ENCODE data around the gene CHST11.
A peak's percentile ranks its signal among the peaks of the same experiment; 100 is the strongest.

Gene CHST11

GRCh38 chr12:104708891-104709290, 252.1 kb downstream of the CHST11 start:
- no peak for DNase-seq

- DNase-seq: no peak
Measured at GRCh38 chr12:104709692-104710435, 253.1 kb downstream of the CHST11 start.

- no peak for DNase-seq
Measured at GRCh38 chr12:104710940-104711689, 254.4 kb downstream of the CHST11 start.

GRCh38 chr12:104712477-104712876, 255.7 kb downstream of the CHST11 start:
- DNase-seq: no peak

- DNase-seq: no peak
Measured at GRCh38 chr12:104712968-104713367, 256.2 kb downstream of the CHST11 start.

GRCh38 chr12:104713444-104713843, 256.7 kb downstream of the CHST11 start:
- no peak for DNase-seq

- DNase-seq: no peak
Measured at GRCh38 chr12:104714369-104714768, 257.6 kb downstream of the CHST11 start.

GRCh38 chr12:104716172-104716571, 259.4 kb downstream of the CHST11 start:
- no peak for DNase-seq

GRCh38 chr12:104718304-104718929, 261.7 kb downstream of the CHST11 start:
- DNase-seq: peak; percentile 90

GRCh38 chr12:104719700-104720338, 263.1 kb downstream of the CHST11 start:
- no peak for DNase-seq

GRCh38 chr12:104720339-104721038, 263.7 kb downstream of the CHST11 start:
- no peak for DNase-seq

GRCh38 chr12:104721039-104721405, 264.3 kb downstream of the CHST11 start:
- DNase-seq: no peak

- no peak for DNase-seq
Measured at GRCh38 chr12:104721936-104722335, 265.2 kb downstream of the CHST11 start.

GRCh38 chr12:104722601-104723534, 266.1 kb downstream of the CHST11 start:
- no peak for DNase-seq

- DNase-seq: no peak
Measured at GRCh38 chr12:104723895-104724294, 267.1 kb downstream of the CHST11 start.

- DNase-seq: no peak
Measured at GRCh38 chr12:104724992-104725585, 268.3 kb downstream of the CHST11 start.

- no peak for DNase-seq
Measured at GRCh38 chr12:104725610-104726009, 268.9 kb downstream of the CHST11 start.

GRCh38 chr12:104727726-104728465, 271.1 kb downstream of the CHST11 start:
- DNase-seq: no peak

- DNase-seq: no peak
Measured at GRCh38 chr12:104729091-104729490, 272.3 kb downstream of the CHST11 start.

All from COR-L47 (cell line).